Breast epithelium (tissue), 4 donors: ENCODE results near the gene TAF5L. TPM values are rescaled to one million over a fixed set of nuclear protein-coding genes. Genes with fewer than 3 reads are reported as not detected.

Source experiments
- DNase-seq, 2 donors: peaks; one replicate each; pipeline ENCODE4 v3.0.0-alpha.2; 2019; ENCODE audit warnings: low spot score in 2 of 2
- H3K27ac ChIP-seq, 2 donors: fragments of 200-600 bp; sonication (generic) in 1 of 2; one replicate each; pipeline ENCODE4 v1.5.1; 2016 to 2019; ENCODE audit warnings: mild to moderate bottlenecking in 1 of 2
- H3K27me3 ChIP-seq, 2 donors: fragments of 200-600 bp; sonication (generic) in 1 of 2; one replicate each; pipeline versions ENCODE4 v1.5.1 to v1.6.0; 2017 to 2019; ENCODE audit warnings: control low read depth in 1 of 2, mild to moderate bottlenecking in 1 of 2
- H3K36me3 ChIP-seq: fragments of 200-600 bp; one replicate; pipeline ENCODE4 v1.5.1; 2019
- H3K4me1 ChIP-seq, 2 donors: fragments of 200-600 bp; sonication (generic); one replicate each; pipeline ENCODE4 v1.5.1; 2016 to 2019; ENCODE audit warnings: control low read depth in 1 of 2
- H3K4me3 ChIP-seq, 3 donors: fragments of 200-600 bp; sonication (generic); 1 replicate in 2 of 3; 2 replicates in 1 of 3; pipeline ENCODE4 v1.5.1; 2016 to 2019; ENCODE audit warnings: mild to moderate bottlenecking in 3 of 3, moderate library complexity in 2 of 3
- H3K9me3 ChIP-seq, 2 donors: fragments of 200-600 bp; sonication (generic) in 1 of 2; one replicate each; pipeline ENCODE4 v1.5.1; 2016 to 2019; ENCODE audit warnings: control low read depth in 1 of 2
- POLR2A ChIP-seq: fragments of 450-650 bp; IDR thresholded peaks from one replicate; pipeline ENCODE4 v1.6.1; 2016; ENCODE audit warnings: antibody characterized with exemption, mild to moderate bottlenecking, moderate library complexity
- POLR2AphosphoS5 ChIP-seq, 3 donors: sonication (generic); formaldehyde crosslinking; IDR thresholded peaks; one replicate each; pipeline ENCODE4 v1.6.1; 2017; ENCODE audit warnings: antibody characterized with exemption in 3 of 3
- intact Hi-C: fragments of 100-400 bp; cut with DNase I; formaldehyde crosslinking; loops from one replicate; pipeline ENCODE4 v1.15.1; 2023; ENCODE audit warnings: low total_unique reads
- total RNA-seq, 3 donors: library from RNA; depleted of rRNA; stranded (reverse); fragments of >200 nt; gene quantifications; one replicate each; pipeline ENCODE4 v1.1.0, GENCODE V29; 2016
- TF ChIP-seq, protein P1 (sequence below), 3 donors: fragments of 450-650 bp; IDR thresholded peaks; one replicate each; pipeline ENCODE4 v1.5.1; 2016 to 2017; ENCODE audit warnings: antibody characterized with exemption in 3 of 3, mild to moderate bottlenecking in 3 of 3, moderate library complexity in 3 of 3

TAF5L gene
- total RNA-seq, 3 donors from 2014 or later, result 15.4 to 18.3 (median 16.3) TPM

DNA sequence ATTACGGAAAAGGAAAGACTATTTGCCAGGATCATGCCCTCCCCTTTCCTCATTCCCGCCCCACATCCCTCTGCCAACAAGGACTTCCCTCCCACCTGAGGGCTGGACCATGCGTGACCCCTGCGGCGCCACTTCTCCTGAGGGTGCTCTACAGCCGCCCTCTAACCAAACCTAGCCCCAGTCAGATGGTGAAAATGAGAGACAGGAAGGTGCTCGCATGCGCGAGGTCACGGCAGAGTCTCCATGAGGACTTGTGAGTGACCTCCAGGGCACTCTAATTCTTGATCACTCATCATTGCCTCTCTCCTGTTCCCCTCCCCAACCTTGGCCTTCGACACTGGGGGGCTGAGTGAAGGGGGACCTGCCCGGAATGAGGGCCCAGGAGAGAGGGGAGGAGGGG is 32.1 kb downstream of the TAF5L start:
- Histone ChIP-seq H3K36me3 (peaks cover 7% of the 10 kb centered on the region), H3K4me1 (no peaks in the 10 kb centered on the region), H3K4me3 (no peak overlapping the region), H3K27me3 (no peaks in the 10 kb centered on the region), H3K9me3 (no peaks in the 10 kb centered on the region), H3K27ac (no peak overlapping the region)
- TF ChIP-seq POLR2A (no peak), POLR2AphosphoS5 (IDR thresholded peaks at IDR 0.05) (no peak)
- TF ChIP-seq, protein P1, sequence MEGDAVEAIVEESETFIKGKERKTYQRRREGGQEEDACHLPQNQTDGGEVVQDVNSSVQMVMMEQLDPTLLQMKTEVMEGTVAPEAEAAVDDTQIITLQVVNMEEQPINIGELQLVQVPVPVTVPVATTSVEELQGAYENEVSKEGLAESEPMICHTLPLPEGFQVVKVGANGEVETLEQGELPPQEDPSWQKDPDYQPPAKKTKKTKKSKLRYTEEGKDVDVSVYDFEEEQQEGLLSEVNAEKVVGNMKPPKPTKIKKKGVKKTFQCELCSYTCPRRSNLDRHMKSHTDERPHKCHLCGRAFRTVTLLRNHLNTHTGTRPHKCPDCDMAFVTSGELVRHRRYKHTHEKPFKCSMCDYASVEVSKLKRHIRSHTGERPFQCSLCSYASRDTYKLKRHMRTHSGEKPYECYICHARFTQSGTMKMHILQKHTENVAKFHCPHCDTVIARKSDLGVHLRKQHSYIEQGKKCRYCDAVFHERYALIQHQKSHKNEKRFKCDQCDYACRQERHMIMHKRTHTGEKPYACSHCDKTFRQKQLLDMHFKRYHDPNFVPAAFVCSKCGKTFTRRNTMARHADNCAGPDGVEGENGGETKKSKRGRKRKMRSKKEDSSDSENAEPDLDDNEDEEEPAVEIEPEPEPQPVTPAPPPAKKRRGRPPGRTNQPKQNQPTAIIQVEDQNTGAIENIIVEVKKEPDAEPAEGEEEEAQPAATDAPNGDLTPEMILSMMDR (IDR thresholded peaks at IDR 0.05), result no peak
- intact Hi-C loops, result no loop called here
- no peak for DNase-seq

DNA sequence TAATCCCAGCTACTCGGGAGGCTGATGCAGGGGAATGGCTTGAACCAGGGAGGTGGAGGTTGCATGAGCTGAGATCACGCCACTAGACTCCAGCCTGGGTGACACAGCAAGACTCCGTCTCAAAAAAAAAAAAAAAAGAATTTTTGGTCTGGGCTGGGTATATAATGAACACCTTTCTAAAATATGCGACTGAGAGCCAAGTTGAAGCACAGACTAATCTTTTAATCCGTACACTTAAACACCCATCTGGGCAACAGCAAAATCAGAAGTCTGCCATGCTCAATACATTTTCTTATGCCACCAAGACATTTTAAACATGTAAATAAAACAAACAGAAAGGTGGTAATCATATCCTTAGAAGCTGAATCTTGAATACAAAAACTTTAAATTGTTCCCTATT is 35.8 kb downstream of the TAF5L start:
- H3K36me3 ChIP-seq, result peaks cover 7% of the 10 kb centered on the region

DNA sequence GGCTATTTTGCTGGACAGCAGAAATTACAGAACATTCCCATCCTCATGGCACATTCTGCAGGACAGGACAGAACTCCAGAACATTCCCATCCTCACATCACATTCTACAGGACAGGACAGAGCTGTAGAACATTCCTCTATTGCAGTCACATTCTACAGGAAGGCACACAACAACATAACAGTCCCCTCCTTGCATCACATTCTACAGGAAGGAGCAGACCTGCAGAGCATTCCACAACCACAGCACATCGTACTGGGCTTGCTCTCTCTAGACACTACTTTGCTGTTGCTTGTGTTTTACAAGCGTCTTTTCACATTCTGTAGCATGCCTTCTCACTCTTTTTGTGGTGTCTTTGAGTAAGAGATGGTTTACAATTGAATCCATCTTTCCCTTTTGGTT is 40.6 kb downstream of the TAF5L start:
- Histone ChIP-seq H3K27ac (no peak overlapping the region), H3K4me1 (no peaks in the 10 kb centered on the region), H3K36me3 (no peaks in the 10 kb centered on the region), H3K27me3 (no peaks in the 10 kb centered on the region), H3K9me3 (no peaks in the 10 kb centered on the region), H3K4me3 (no peak overlapping the region)
- DNase-seq, result no peak
- TF ChIP-seq, protein P1 (IDR thresholded peaks at IDR 0.05), result no peak
- TF ChIP-seq POLR2A (no peak), POLR2AphosphoS5 (IDR thresholded peaks at IDR 0.05) (no peak)
- intact Hi-C loops, result no loop called here

More for the DNA sequence above, 35.8 kb downstream of the TAF5L start:
- DNase-seq, result no peak
- Histone ChIP-seq H3K27me3 (no peaks in the 10 kb centered on the region), H3K4me3 (no peak overlapping the region), H3K9me3 (no peaks in the 10 kb centered on the region), H3K4me1 (no peaks in the 10 kb centered on the region), H3K27ac (no peak overlapping the region)
- TF ChIP-seq, protein P1 (IDR thresholded peaks at IDR 0.05), result no peak
- TF ChIP-seq POLR2A (no peak), POLR2AphosphoS5 (IDR thresholded peaks at IDR 0.05) (no peak)
- intact Hi-C loops, result no loop called here

DNA sequence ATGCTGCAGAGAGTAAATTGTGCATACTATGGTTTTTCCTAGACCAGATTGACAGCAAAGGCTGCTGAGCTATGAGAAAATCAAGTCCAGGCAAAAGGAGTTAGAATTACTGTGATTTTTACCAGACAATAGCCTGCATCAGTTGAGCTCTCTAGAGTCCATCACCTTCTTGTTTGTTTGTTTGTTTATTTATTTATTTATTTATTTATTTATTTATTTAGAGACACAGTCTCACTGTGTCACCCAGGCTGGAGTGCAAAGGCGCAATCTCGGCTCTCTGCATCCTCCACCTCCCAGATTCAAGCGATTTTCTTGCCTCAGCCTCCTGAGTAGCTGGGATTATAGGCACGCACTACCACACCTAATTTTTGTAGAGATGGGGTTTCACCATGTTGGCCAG is 43.2 kb downstream of the TAF5L start:
- intact Hi-C loops, result no loop called here
- TF ChIP-seq POLR2A (no peak), POLR2AphosphoS5 (IDR thresholded peaks at IDR 0.05) (no peak)
- TF ChIP-seq, protein P1 (IDR thresholded peaks at IDR 0.05), result no peak

DNA sequence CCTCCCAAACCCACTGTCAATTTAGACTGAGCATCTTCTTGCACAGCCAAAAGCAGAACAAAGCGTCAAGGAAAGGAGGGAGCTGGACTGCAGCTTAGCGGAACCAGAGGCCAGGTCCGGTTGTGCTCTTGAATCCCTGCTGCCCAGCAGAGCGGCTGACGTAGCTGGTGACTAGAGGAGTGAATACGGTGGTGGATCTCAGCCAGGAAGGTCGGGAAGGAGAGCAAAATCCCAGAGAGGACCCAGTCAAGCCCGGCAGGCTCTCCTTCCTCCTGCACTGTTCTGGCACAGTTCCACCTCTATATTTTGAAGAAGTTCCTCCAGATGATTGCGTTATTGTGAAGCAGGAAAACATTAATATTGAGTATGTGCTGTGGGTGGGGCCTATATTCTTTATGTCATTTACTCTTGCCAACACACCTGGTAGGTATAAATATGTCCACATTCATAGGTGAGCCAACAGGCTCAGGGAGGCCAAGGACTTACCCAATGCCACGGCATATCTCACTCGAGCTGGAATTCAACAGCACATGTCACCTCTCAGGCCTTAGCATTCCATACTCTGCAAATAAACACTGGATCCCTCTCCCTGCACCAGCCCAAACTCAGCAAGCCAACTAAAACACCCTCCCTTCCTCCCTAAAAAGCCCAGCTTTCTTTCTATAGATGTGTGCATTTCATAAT is 43.8 kb downstream of the TAF5L start:
- intact Hi-C loops, result no loop called here
- Histone ChIP-seq H3K36me3 (no peaks in the 10 kb centered on the region), H3K27me3 (no peaks in the 10 kb centered on the region), H3K4me1 (peaks cover 0 to 6% of the 10 kb centered on the region in 2 donors), H3K9me3 (no peaks in the 10 kb centered on the region), H3K4me3 (no peak overlapping the region), H3K27ac (peak overlapping the region; percentile 5 to 59)
- no peak for TF ChIP-seq POLR2A
- no peak for TF ChIP-seq POLR2AphosphoS5 (IDR thresholded peaks at IDR 0.05)
- TF ChIP-seq, protein P1 (IDR thresholded peaks at IDR 0.05), result no peak
- DNase-seq, result peak in 1 of 2 donors; percentile 31

More for the DNA sequence above, 43.2 kb downstream of the TAF5L start:
- no peaks in the 10 kb centered on the region for H3K9me3 ChIP-seq
- no peak overlapping the region for H3K4me3 ChIP-seq
- no peak overlapping the region for H3K27ac ChIP-seq
- H3K4me1 ChIP-seq, result peaks cover 0 to 6% of the 10 kb centered on the region in 2 donors
- DNase-seq, result no peak
- no peaks in the 10 kb centered on the region for H3K27me3 ChIP-seq
- no peaks in the 10 kb centered on the region for H3K36me3 ChIP-seq
